GM18508 (cell line): ENCODE measurements around the gene DEK.
"Not testable (repeated sequence)": the region's sequence is repeated elsewhere in the genome, so short reads cannot be mapped to it uniquely, and the experiment has no call there.

Source experiments
- ATAC-seq: cut with Tn5 transposase; IDR thresholded peaks from one replicate; pipeline ENCODE4 v1.9.1; 2021; ENCODE audit warnings: moderate number of reproducible peaks; ENCODE audit not compliant: insufficient read depth, unreplicated experiment

Gene DEK

DNA sequence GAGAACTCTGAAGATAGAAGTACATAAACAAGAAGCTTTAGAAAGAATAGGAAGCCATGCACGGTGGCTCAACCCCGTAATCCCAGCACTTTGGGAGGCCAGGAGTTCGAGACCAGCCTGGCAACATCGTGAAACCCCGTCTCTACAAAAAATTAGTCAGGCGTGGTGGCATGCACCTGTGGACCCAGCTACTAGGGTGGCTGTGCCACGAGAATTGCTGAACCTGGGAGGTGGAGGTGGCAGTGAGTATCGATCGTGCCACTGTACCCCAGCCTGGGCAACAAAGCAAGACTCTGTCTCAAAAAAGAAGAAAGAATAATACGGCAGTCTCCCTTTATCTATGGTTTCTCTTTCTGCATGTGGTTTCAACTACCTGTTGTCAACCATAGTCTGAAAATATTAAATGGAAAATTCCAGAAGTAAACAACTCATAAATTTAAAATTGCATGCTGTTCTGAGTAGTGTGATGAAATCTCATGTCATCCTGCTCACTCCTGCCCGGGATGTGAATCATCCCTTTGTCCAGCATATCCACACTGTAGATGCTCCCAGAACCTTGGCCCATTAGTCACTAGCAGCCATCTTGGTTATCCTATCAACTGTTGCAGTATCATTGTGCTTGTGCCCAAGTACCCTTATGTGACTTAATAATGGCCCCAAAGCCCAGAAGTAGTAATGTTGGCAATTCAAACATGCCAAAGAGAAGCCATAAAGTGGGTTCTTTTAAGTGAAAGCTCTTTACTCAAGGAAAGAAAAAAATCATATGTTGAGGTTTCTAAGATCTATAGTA, 22.1 kb downstream of the DEK start:
- ATAC-seq = no peak

DNA sequence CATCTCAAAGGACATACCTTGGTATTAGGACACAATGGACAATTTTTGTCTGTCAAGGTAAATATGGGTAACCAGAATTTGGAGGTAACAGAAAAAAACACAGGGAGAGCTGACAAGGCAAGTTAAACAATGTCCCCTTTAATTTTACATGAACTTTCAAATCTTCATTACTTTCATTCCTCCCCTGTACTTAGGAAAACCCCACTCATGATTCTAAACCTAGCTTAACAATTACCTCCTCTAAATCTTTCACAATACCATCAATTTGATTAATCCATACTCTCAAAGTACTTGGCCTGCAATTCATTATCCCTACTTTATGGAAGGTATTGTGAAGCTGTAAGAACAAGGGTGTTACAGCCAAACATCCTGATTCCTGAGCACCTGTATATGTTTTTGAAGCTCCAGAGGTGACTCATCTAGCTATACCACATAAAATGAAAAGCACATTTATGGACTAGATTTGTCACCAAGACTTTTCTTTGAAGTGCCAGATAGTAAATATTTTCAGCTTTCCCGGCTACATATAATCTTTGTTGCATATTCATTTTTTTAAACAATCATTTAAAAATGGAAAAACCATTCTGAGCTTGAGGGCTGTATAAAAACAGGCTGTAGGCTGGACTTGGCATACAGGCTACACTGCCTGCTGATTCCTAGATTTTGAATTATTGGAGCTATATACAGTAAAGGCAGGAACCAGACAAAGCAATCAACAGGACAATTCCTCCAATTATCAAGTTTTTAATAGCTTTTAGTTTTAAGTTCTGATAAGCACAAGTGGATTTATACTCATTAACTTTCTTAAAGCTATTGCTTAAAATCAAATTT, 22.9 kb downstream of the DEK start:
- ATAC-seq = no peak

DNA sequence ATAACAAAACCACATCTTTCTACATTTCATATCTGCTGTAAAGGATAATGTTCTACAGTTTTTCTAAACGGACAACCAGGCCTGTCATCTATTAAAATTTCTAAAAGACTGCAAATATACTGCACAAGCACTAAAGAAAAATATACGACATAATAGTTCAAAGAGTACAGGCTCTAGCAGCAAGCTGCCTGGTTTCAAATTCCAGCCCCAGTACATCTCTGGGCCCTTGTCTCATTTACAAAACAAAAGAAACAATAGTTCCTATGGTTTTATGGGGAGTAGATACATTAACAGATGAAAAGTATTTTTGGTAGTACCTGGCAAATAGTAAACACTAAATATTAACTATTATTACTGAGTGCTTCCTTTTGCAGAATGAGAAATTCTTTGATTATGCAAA, 24.1 kb downstream of the DEK start:
- no peak for ATAC-seq

DNA sequence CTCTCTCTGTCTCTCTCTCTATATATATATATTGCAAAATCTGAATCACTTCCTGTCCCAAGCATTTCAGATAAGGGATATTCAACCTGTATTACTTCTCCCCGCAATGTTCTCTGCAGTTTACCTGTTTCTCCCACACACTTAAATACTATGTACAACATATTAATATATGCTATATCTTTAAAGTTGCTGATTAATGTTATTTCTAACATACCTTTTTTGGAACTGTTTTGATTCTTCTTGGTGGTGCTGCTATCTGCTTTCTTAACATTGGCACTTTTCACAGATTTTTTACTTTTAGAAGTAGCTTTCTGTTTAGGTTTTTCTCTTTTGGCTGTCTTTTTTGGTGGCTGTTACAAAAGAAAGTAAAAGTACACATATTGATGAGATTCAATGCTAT, 27.2 kb downstream of the DEK start:
- ATAC-seq = no peak

DNA sequence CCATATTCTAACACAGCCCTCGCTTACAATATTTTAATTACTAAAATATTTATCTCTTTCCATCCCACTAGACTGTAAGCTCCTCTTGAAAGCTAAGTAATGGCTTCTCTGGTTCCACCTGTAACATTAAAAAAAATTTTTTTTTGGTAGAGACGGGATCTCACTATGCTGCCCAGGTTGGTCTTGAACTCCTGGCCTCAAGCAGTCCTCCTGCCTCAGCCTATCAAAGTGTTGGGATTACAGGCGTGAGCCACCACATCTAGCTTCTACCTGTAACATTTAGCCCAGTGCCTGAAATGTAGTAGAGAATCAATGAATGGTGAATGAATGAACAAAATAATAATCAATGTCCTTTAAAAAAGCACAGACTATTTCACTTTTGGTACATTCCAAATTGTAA, 28.8 kb downstream of the DEK start:
- ATAC-seq = no peak

DNA sequence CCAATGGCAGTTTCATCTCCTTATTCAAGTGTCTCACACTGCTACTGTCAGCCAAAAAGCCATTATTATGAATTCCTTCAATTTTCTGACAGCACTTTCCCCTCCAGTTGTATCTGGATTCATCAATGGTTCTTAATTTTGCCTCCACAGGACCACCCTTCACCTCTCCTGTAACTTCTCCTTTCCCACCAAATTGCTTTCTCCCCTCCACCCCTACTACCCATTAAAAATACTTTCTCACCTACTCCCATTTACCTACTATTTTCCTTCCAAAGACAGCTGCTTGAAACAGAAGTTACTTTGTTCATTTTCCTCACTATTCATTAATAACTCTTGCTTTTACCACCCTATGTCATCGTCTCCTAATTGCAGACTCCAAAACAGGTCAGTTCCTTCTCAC, 29.8 kb downstream of the DEK start:
- ATAC-seq = no peak

DNA sequence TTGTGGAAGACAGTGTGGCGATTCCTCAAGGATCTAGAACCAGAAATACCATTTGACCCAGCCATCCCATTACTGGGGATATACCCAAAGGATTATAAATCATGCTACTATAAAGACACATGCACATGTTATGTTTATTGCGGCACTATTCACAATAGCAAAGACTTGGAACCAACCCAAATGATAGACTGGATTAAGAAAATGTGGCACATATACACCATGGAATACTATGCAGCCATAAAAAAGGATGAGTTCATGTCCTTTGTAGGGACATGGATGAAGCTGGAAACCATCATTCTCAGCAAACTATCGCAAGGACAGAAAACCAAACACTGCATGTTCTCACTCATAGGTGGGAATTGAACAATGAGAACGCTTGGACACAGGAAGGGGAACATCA, 30.6 kb downstream of the DEK start:
- ATAC-seq = not testable (repeated sequence)

DNA sequence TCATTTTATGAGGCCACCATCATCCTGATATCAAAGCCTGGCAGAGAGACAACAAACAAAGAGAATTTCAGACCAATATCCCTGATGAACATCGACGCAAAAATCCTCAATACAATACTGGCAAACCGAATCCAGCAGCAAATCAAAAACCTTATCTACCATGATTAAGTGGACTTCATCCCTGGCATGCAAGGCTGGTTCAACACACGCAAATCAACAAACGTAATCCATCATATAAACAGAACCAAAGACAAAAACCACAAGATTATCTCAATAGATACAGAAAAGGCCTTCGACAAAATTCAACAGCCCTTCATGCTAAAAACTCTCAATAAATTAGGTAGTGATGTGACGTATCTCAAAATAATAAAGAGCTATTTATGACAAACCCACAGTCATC, 32.5 kb downstream of the DEK start:
- not testable (repeated sequence) for ATAC-seq

DNA sequence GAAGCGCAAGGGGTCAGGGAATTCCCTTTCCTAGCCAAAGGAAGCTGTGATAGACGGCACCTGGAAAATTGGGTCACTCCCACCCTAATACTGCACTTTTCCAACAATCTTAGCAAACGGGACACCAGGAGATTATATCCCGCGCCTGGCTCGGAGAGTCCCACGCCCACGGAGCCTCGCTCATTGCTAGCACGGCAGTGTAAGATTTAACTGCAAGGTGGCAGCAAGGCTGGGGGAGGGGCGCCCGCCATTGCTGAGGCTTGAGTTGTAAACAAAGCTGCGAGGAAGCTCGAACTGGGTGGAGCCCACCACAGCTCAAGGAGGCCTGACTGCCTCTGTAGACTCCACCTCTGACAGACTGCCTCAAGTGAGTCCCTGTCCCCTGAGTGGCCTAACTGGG, 35.7 kb downstream of the DEK start:
- not testable (repeated sequence) for ATAC-seq

DNA sequence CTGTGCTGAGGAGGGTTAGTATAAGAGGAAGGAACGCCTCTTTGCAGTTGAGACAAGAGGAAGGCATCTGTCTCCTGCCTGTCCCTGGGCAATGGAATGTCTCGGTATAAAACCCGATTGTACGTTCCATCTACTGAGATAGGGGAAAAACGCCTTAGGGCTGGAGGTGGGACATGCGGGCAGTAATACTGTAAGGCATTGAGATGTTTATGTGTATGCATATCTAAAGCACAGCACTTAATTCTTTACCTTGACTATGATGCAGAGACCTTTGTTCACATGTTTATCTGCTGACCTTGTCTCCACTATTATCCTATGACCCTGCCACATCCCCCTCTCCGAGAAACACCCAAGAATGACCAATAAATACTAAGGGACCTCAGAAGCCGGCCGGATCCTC, 37.2 kb downstream of the DEK start:
- not testable (repeated sequence) for ATAC-seq

DNA sequence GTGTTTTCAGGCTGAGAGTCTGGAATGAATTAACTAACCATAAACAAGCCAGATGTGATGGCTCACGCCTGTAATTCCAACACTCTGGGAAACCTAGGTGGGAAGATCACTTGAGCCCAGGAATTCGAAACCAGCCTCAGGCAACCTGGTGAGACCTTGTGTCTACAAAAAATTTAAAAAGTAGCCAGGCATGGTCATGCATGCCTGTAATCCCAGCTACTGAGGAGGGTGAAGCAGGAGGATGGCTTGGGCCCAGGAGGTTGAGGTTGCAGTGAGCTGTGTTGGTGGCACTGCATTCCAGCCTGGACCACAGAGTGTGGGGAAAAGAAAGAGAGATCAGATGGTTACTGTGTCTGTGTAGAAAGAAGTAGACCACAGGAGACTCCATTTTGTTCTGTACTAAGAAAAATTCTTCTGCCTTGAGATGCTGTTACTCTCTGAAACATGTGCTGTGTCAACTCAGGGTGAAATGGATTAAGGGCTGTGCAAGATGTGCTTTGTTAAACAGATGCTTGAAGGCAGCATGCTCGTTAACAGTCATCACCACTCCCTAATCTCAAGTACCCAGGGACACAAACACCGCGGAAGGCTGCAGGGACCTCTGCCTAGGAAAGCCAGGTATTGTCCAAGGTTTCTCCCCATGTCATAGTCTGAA, 37.8 kb downstream of the DEK start:
- ATAC-seq = not testable (repeated sequence)

DNA sequence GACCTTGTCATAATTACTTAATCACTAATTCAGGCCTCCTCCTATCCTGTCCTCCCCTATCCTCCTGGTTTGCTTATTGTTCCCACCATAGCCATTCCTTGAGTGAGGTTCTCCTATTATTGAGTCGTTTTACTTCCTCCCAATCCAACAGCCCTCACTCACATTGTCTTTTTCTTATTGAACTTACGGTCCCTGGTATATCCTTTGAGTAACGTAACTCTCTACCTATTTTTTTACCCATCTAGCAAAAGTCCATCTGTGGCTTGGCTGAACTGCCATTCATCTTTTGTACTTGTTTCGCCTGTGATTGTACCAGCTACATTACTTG, 43.1 kb downstream of the DEK start:
- no peak for ATAC-seq

DNA sequence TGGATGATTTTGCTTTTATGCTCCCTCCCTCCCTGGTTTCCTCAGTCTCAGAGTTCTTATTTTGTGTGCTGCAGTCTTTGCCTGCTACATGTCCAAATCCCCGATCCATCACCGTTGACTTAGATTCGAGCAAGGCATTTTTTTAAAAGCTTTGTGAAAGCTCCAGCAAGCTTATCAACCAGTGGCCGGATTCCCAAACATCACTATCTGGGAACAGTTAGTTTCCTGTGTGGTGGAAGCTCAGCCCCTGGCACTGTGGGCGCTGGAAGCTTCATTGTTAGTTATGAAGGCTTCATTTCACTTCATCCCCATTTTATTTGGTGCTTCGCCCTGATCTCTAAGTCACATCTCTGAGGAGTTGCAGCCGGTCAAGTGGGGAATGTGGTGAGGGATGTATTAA, 44.7 kb downstream of the DEK start:
- ATAC-seq = no peak

DNA sequence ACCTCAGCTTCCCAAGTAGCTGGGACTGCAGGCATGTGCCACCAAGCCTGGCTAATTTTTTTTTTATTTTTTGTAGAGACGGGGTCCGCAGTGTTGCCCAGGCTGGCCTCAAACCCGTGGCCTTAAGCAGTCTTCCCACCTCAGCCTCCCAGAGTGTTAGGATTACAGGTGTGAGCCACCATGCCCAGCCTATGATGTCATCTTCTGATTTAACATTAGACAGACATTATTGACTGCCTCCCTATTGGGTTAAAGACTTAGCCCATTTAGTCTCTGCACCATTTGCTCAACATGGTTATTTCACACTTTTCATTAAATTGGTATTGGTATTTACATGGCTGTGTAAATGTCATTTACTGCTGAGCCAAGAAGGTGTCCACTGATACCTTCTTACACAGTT, 46.1 kb downstream of the DEK start:
- ATAC-seq = no peak

DNA sequence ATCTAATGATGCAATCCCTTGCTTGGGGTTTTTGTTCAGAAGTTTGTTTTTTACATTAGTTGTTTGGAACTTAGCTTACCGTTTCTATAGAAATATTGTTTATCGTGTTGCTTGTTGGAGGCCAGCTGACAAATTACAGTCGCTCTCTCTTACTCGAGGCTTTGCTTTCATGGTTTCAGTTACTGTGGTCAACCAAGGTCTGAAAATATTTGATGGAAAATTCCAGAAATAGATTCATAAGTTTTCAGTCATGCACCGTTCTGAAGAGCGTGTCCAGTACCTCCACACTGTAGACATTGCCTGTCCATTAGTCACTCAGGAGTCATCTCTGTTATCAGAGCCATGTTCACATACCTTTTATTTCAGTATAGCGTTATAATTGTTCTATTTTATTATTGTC, 47.9 kb downstream of the DEK start:
- no peak for ATAC-seq

DNA sequence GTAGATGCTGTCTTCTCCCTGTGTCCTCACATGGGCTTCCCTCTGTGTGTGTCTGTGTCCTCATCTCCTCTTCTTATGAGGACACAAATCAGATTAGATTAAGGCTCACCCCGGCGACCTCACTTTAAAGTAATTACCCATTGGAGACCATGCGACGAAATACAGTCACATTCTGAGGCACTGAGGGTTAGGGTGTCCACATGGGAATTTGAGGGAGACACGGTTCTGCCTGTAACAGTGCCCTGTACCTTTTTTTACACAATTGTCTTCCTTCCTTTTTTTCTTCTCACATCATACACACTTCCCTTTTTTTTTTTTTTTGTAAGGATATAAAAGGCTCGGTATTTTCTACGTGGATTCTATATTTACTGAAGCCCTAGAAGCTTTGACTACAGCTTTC, 48.9 kb downstream of the DEK start:
- ATAC-seq = no peak

DNA sequence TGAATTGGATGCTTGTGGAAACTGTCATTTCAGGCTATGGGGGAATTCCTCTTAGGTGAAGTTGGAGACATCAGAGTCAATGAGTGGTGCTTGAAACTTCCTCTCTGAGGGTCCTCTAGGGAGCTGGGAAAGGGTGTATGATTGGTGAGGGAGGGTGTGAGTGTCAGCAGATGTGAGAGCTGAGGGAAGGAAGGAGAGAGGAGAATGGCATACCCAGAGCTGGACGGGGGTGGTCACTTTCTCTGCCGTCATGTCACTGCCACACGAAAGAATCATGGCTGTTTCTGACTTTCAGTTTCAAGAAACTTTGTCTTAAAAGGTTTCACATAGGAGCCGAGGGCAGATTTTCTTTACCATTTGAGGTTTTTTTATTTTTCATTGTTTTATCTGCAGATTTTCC, 50.3 kb downstream of the DEK start:
- ATAC-seq = no peak

DNA sequence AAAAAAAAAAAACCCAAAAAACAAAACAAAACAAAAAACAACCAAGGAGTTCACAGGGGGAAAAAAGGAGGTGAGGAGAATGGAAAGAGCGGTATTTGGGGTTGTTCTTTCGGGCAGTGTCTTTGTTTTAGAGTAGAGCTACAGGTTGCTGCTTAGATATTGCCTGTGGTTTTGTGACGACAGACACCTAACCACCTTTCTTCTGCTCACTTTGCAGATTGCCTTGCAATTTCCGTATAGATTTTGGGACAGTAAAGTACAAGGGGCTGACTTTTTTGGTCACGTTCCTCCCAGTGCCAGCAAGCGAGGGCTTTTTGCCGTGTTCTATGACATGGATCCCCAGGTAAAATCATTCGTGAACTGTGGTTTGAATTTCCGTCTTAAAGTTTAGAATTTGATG, 50.9 kb downstream of the DEK start:
- no peak for ATAC-seq

DNA sequence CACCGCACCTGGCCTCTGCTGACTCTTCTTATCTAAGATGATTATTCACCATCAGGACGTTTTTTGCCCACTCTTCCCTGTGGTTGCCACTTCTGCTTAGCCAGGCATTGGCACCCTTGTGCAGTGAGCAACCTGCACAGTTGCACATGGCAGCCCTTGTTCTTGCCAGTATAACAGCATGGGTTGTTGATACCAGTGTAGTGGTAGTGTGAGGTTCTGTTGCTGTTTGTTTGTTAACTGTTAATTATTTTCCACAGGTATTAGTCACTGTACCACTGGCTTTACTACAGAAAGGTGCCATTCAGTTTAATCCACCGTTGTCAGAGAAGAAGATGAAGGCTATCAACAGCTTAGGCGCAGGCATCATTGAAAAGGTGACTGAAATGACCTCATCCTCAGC, 52.1 kb downstream of the DEK start:
- no peak for ATAC-seq

DNA sequence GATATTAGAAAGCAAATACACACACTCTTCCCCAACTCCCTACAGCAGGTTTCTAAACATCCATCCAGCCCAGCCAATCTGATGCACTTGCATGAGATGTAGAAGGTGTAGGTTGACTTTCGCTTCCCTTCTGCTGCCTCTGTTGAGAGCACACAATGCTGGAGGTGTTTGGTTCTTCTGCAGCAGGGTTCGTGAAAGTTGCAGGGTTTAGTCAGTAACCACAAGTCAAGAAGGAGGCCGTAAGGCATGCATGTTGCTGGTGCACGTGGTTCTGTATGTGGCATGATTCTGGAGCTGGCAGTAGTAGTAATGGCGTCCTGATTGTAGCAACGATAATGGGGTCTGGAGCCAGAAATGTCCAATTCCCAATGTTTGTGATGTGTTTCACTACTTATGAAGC, 53.0 kb downstream of the DEK start:
- peak; percentile 76 for ATAC-seq

DNA sequence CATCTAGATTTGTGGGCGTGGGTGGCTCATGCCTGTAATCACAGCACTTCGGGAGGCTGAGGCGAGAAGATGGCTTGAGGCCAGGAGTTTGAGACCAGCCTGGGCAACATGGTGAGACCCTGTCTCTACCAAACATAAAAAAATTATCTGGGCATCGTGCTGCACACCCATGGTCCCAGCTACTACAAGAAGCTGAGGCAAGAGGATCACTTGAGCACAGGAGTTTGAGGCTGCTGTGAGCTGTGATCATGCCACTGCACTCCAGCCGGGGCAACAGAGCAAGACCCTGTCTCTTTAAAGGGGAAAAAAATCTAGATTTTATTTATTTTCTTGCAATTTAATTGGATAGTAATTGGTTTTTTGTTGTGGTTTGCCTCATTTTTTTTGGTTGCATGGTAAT, 53.6 kb downstream of the DEK start:
- ATAC-seq = no peak
